GM21526 (cell line): ENCODE measurements around the gene IDUA.
"Not testable (repeated sequence)": the region's sequence is repeated elsewhere in the genome, so short reads cannot be mapped to it uniquely, and the experiment has no call there.

ENCODE experiments used
- ATAC-seq: cut with Tn5 transposase; IDR thresholded peaks from one replicate; pipeline ENCODE4 v1.9.1; 2021; ENCODE audit warnings: moderate library complexity; ENCODE audit not compliant: unreplicated experiment, low FRiP score

The IDUA gene

GRCh38 chr4:1042352-1043055 is 55.7 kb downstream of the IDUA start:
- no peak for ATAC-seq

GRCh38 chr4:1043162-1043561 is 56.3 kb downstream of the IDUA start:
- ATAC-seq = no peak

- ATAC-seq = no peak
Observed at GRCh38 chr4:1043651-1044468, 57.0 kb downstream of the IDUA start.

- no peak for ATAC-seq
Observed at GRCh38 chr4:1044469-1045192, 57.8 kb downstream of the IDUA start.

GRCh38 chr4:1045193-1045594 is 58.4 kb downstream of the IDUA start:
- ATAC-seq = no peak

GRCh38 chr4:1045595-1046201 is 58.9 kb downstream of the IDUA start:
- no peak for ATAC-seq

GRCh38 chr4:1046581-1047011 is 59.8 kb downstream of the IDUA start:
- not testable (repeated sequence) for ATAC-seq

GRCh38 chr4:1047106-1047975 is 60.5 kb downstream of the IDUA start:
- ATAC-seq = no peak

- no peak for ATAC-seq
Observed at GRCh38 chr4:1047976-1048772, 61.3 kb downstream of the IDUA start.

GRCh38 chr4:1048773-1049590 is 62.1 kb downstream of the IDUA start:
- no peak for ATAC-seq

- no peak for ATAC-seq
Observed at GRCh38 chr4:1049591-1049905, 62.7 kb downstream of the IDUA start.

GRCh38 chr4:1050486-1051213 is 63.8 kb downstream of the IDUA start:
- ATAC-seq = no peak

- no peak for ATAC-seq
Observed at GRCh38 chr4:1051472-1051871, 64.6 kb downstream of the IDUA start.

- no peak for ATAC-seq
Observed at GRCh38 chr4:1052231-1052671, 65.4 kb downstream of the IDUA start.

GRCh38 chr4:1053080-1053661 is 66.3 kb downstream of the IDUA start:
- ATAC-seq = no peak

GRCh38 chr4:1053891-1054290 is 67.0 kb downstream of the IDUA start:
- not testable (repeated sequence) for ATAC-seq
